Measurements from ENCODE around the gene BTBD7.

The BTBD7 gene

DNA sequence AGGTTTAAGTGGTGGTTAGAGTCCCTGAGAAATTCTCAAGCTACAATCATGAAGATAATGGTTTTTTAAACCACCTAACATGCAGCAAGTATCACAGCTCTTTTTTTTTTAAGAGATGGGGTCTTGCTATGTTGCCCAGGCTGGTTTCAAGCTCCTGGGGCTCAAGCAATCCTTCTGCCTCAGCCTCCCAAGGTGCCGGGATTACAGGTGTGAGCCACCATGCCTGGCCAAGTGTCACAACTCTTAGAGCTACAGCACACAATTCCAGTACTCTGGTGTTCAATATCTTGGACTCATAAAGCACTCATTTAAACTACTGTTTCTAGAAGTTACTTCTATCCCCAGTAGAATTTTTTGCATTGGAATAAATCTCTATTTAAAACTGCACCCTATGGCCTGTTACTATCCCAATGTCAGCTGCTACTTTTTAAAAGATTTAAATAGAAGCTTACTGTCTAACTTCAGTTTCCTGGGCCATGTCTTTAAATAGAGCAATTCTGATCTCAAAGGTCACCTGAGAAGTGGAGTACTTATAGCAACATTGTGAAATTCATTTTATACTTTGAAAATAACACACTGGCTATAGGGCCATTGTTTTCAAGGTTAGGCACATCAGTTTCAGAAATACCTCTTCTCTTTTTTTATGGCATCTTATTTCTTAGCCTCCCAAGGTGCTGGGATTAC, 137.4 kb downstream of the BTBD7 start:
- no peak for DNase-seq (ENCODE audit: low read depth, low spot score)

Measured in brain pericyte (primary cell).